ENCODE measurements around the gene PPP1R13B.

GRCh38 chr14:103859416-103860202 lies 12.2 kb upstream of the PPP1R13B start:
- TF ChIP-seq GATA3 (IDR thresholded peaks at IDR 0.05; ENCODE audit: low read depth, low read length), result no peak
- no peak for TF ChIP-seq GATA2 (IDR thresholded peaks at IDR 0.05; ENCODE audit: low read depth, low read length)

All from SH-SY5Y (cell line).